ENCODE results near the gene DAGLB.
"Not testable (repeated sequence)": the region's sequence is repeated elsewhere in the genome, so short reads cannot be mapped to it uniquely, and the experiment has no call there.

DNA sequence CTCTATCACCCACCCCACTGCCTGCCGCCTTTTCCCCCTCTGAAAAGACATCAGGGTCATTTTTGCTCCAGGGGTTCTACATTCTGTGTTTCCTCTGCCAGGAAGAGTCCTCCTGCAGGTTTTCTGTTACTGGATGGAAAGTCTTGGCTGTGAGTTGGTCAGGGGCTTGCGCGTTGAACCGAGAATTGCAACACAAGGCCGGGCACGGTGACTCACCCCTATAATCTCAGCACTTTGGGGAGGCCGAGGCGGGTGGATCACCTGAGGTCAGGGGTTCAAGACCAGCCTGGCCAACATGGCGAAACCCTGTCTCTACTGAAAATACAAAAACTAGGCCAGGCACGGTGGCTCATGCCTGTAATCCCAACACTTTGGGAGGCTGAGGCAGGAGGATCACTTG lies 2.8 kb upstream of the DAGLB start:
- TF ChIP-seq, protein P1, sequence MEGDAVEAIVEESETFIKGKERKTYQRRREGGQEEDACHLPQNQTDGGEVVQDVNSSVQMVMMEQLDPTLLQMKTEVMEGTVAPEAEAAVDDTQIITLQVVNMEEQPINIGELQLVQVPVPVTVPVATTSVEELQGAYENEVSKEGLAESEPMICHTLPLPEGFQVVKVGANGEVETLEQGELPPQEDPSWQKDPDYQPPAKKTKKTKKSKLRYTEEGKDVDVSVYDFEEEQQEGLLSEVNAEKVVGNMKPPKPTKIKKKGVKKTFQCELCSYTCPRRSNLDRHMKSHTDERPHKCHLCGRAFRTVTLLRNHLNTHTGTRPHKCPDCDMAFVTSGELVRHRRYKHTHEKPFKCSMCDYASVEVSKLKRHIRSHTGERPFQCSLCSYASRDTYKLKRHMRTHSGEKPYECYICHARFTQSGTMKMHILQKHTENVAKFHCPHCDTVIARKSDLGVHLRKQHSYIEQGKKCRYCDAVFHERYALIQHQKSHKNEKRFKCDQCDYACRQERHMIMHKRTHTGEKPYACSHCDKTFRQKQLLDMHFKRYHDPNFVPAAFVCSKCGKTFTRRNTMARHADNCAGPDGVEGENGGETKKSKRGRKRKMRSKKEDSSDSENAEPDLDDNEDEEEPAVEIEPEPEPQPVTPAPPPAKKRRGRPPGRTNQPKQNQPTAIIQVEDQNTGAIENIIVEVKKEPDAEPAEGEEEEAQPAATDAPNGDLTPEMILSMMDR (IDR thresholded peaks at IDR 0.05) = not testable (repeated sequence)
- TF ChIP-seq POLR2A (IDR thresholded peaks at IDR 0.05) = not testable (repeated sequence)
